ENCODE data around the gene PTGER3. TPM values are rescaled to one million over a fixed set of nuclear protein-coding genes. Genes with fewer than 3 reads are reported as not detected.

PTGER3 gene
- total RNA-seq, 1 donor from 2014 or later: 2.6 TPM

DNA sequence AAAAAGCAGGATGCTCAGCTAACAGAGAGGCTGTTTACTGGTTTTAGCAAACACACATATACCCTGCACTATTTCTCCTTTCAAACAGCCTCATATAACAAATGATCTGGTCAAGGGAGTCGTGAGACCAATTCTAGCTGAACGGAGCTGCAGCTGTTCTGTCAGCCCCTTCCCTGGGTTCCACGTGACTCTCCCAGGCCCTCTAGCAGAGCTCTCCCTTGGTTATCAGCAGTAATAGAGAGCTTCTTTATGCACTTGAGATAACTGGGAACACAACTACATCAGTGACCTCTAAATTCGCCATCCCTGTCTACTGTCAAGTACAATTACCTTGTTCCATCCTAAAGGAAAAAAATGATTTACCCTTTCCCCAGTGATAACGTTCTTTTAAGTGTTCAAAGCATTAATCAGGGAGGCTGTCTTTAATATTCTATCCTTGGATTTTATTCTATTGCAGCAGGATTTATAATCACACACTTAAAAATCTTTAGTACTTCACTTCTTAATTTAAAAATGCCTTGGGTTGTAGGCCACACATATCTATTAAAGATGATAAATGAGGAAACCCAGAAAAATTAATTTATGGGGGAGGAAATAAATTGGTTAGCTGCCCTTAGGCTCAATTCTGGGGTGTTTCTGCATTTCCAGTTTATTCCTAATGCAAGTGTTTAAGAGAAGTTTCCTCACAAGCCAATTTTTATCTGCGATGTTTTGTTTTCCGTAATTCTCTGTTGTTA lies 28.2 kb downstream of the PTGER3 start:
- Histone ChIP-seq H3K9me3 (ENCODE audit: control insufficient read depth in 3 of 3, low read length in 3 of 3) (no peaks in the 10 kb centered on the region), H3K27me3 (ENCODE audit: control insufficient read depth in 3 of 3, insufficient read depth in 3 of 3, low read length in 3 of 3) (no peaks in the 10 kb centered on the region), H3K36me3 (ENCODE audit: control insufficient read depth in 3 of 3, insufficient read depth in 3 of 3, low read length in 3 of 3) (no peaks in the 10 kb centered on the region), H3K27ac (ENCODE audit: low read depth, low read length) (no peak overlapping the region), H3K4me1 (ENCODE audit: control insufficient read depth in 3 of 3, insufficient read depth in 3 of 3, low read length in 3 of 3) (no peaks in the 10 kb centered on the region), H3K4me3 (ENCODE audit: low read length in 3 of 3) (no peak overlapping the region), H3K9ac (ENCODE audit: low read depth in 1 of 3, low read length in 3 of 3) (no peak overlapping the region)

DNA sequence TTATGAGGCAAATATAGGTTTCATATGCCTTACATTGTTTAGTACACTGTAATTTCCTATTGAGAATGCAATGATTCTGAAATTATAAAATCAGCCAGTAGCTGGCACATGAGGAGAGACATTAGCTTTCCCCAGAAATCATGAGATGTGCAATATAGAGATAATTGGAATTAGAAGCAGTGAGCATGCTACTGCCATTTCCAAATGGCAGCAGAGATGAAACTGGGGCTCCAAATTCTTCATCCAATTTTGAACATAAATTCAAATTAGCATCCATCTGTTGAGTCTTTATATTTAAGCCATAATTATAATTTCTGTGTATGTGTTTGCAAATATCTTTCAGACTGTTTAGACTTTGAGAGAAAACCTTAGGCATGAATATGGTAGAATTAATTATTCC lies 28.8 kb downstream of the PTGER3 start:
- no peak overlapping the region for H3K27ac ChIP-seq (ENCODE audit: low read depth, low read length)
- H3K4me3 ChIP-seq (ENCODE audit: low read length in 3 of 3): no peak overlapping the region
- no peaks in the 10 kb centered on the region for H3K27me3 ChIP-seq (ENCODE audit: control insufficient read depth in 3 of 3, insufficient read depth in 3 of 3, low read length in 3 of 3)
- no peaks in the 10 kb centered on the region for H3K9me3 ChIP-seq (ENCODE audit: control insufficient read depth in 3 of 3, low read length in 3 of 3)
- no peak overlapping the region for H3K9ac ChIP-seq (ENCODE audit: low read depth in 1 of 3, low read length in 3 of 3)
- H3K36me3 ChIP-seq (ENCODE audit: control insufficient read depth in 3 of 3, insufficient read depth in 3 of 3, low read length in 3 of 3): no peaks in the 10 kb centered on the region
- no peaks in the 10 kb centered on the region for H3K4me1 ChIP-seq (ENCODE audit: control insufficient read depth in 3 of 3, insufficient read depth in 3 of 3, low read length in 3 of 3)

DNA sequence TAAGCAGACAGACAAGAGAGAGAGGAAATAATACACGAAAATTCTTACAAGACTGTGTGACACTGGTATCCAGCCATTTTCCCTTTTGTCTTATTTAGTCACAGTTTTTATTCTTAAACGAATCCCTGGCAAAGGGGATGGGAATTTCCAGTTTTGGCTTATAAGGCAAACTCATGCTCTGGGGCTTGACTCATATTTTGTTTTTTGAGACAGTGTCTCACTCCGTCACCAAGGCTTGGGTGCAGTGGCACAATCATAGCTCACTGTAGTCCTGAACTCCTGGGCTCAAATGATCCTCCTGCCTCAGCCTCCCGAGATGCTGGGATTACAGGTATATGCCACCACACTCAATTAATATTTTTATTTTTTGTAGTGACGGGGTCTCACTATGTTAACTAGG lies 31.9 kb downstream of the PTGER3 start:
- no peaks in the 10 kb centered on the region for H3K9me3 ChIP-seq (ENCODE audit: control insufficient read depth in 3 of 3, low read length in 3 of 3)
- no peak overlapping the region for H3K27ac ChIP-seq (ENCODE audit: low read depth, low read length)
- H3K4me1 ChIP-seq (ENCODE audit: control insufficient read depth in 3 of 3, insufficient read depth in 3 of 3, low read length in 3 of 3): no peaks in the 10 kb centered on the region
- no peak overlapping the region for H3K9ac ChIP-seq (ENCODE audit: low read depth in 1 of 3, low read length in 3 of 3)
- no peaks in the 10 kb centered on the region for H3K27me3 ChIP-seq (ENCODE audit: control insufficient read depth in 3 of 3, insufficient read depth in 3 of 3, low read length in 3 of 3)
- no peak overlapping the region for H3K4me3 ChIP-seq (ENCODE audit: low read length in 3 of 3)
- H3K36me3 ChIP-seq (ENCODE audit: control insufficient read depth in 3 of 3, insufficient read depth in 3 of 3, low read length in 3 of 3): no peaks in the 10 kb centered on the region

DNA sequence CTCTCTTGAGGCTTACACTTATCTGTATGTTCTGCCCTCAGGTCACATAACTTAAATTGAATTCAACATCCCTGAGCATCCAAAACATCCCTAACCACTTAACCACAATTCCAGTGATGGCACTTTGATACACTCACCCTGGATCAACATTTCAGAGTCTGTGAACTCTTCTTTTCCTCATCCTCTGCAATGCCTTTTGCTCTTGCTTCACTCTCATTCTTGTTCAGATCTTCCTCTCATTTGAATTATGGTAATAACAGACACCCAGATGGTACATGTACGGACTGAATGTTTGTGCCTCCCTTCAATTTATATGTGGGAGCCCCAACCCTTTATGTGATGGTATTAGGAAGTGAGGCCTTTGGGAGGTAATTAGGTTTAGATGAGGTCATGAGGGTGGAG lies 33.4 kb downstream of the PTGER3 start:
- H3K9me3 ChIP-seq (ENCODE audit: control insufficient read depth in 3 of 3, low read length in 3 of 3): no peaks in the 10 kb centered on the region
- H3K4me3 ChIP-seq (ENCODE audit: low read length in 3 of 3): no peak overlapping the region
- H3K9ac ChIP-seq (ENCODE audit: low read depth in 1 of 3, low read length in 3 of 3): no peak overlapping the region
- H3K27me3 ChIP-seq (ENCODE audit: control insufficient read depth in 3 of 3, insufficient read depth in 3 of 3, low read length in 3 of 3): no peaks in the 10 kb centered on the region
- no peak overlapping the region for H3K27ac ChIP-seq (ENCODE audit: low read depth, low read length)
- no peaks in the 10 kb centered on the region for H3K36me3 ChIP-seq (ENCODE audit: control insufficient read depth in 3 of 3, insufficient read depth in 3 of 3, low read length in 3 of 3)
- H3K4me1 ChIP-seq (ENCODE audit: control insufficient read depth in 3 of 3, insufficient read depth in 3 of 3, low read length in 3 of 3): no peaks in the 10 kb centered on the region

DNA sequence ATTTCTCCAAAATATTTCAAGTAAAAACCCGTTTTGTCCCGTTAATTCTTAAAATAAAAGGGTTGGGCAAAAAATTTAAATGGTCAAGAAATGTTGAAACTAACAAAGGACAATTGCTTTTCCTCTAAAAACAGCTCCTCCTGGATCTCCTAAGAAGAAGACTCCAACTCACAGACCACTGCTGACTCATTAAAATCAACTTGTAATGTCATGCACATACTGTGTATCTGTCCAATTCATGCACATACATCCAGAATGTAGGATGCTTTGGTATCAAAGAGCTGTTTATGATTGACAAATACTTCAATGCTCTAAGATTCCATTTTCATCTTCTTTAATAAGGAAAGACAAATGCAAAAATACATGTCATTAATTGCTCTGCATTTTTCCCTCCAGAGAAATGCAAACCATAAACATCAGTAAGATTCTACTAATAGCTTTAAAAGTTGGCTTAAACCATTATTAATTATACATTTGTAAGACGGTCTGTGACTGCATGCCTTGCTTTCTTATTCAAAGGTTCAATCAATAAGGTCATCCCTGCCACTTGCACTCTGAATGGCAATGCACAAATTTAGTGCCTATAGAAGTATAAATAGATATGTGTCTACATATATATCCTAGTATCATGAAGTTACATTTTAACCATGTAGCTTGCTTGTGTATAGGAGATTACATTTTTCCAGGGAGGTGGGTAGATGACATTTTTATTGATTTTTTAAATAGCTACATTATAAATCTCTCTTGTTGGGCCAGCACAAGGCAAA lies 44.7 kb downstream of the PTGER3 start:
- H3K9ac ChIP-seq (ENCODE audit: low read depth in 1 of 3, low read length in 3 of 3): no peak overlapping the region
- no peak overlapping the region for H3K27ac ChIP-seq (ENCODE audit: low read depth, low read length)
- H3K36me3 ChIP-seq (ENCODE audit: control insufficient read depth in 3 of 3, insufficient read depth in 3 of 3, low read length in 3 of 3): no peaks in the 10 kb centered on the region
- H3K27me3 ChIP-seq (ENCODE audit: control insufficient read depth in 3 of 3, insufficient read depth in 3 of 3, low read length in 3 of 3): no peaks in the 10 kb centered on the region
- no peaks in the 10 kb centered on the region for H3K4me1 ChIP-seq (ENCODE audit: control insufficient read depth in 3 of 3, insufficient read depth in 3 of 3, low read length in 3 of 3)
- H3K9me3 ChIP-seq (ENCODE audit: control insufficient read depth in 3 of 3, low read length in 3 of 3): no peaks in the 10 kb centered on the region
- no peak overlapping the region for H3K4me3 ChIP-seq (ENCODE audit: low read length in 3 of 3)

DNA sequence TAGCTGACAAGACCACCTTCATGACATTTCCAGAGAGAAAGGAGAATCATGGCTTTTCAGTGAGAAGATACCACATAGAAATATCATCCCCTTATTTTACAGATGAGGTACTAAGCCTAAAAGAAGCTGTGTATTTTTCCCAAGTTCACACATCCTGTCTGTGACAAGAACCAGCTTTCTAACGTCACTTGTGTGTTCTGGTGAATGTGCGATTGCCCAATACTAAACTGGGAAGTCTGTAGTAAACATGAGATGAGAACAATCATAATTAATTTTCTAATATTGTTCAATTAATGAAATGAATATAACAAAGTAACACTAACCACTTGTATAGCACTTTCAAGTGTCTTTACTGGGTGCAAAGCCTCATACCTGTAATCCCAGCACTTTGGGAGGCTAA lies 46.0 kb downstream of the PTGER3 start:
- Histone ChIP-seq H3K9ac (ENCODE audit: low read depth in 1 of 3, low read length in 3 of 3) (no peak overlapping the region), H3K9me3 (ENCODE audit: control insufficient read depth in 3 of 3, low read length in 3 of 3) (no peaks in the 10 kb centered on the region), H3K36me3 (ENCODE audit: control insufficient read depth in 3 of 3, insufficient read depth in 3 of 3, low read length in 3 of 3) (no peaks in the 10 kb centered on the region), H3K27ac (ENCODE audit: low read depth, low read length) (no peak overlapping the region), H3K27me3 (ENCODE audit: control insufficient read depth in 3 of 3, insufficient read depth in 3 of 3, low read length in 3 of 3) (no peaks in the 10 kb centered on the region), H3K4me1 (ENCODE audit: control insufficient read depth in 3 of 3, insufficient read depth in 3 of 3, low read length in 3 of 3) (no peaks in the 10 kb centered on the region), H3K4me3 (ENCODE audit: low read length in 3 of 3) (no peak overlapping the region)

DNA sequence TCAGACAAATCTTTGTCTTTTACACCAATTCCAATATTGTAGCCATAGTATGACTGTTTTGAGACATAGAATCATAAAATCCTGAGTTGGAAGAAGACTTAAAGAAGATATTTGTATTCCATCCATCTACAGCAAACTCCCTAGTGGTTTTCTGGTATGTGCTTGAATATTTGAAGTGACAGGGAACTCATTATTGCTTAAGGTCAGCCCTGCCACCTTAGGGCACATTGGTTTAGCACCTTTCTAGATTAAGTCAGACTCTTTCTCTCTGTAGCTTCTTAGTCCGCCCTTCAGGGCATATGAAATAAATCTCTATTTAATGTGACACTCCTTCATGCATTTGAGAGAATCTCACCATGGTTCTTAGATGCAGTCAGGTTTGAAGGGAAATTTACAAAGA lies 49.8 kb downstream of the PTGER3 start:
- H3K4me1 ChIP-seq (ENCODE audit: control insufficient read depth in 3 of 3, insufficient read depth in 3 of 3, low read length in 3 of 3): no peaks in the 10 kb centered on the region
- no peaks in the 10 kb centered on the region for H3K36me3 ChIP-seq (ENCODE audit: control insufficient read depth in 3 of 3, insufficient read depth in 3 of 3, low read length in 3 of 3)
- H3K4me3 ChIP-seq (ENCODE audit: low read length in 3 of 3): no peak overlapping the region
- no peaks in the 10 kb centered on the region for H3K9me3 ChIP-seq (ENCODE audit: control insufficient read depth in 3 of 3, low read length in 3 of 3)
- H3K27me3 ChIP-seq (ENCODE audit: control insufficient read depth in 3 of 3, insufficient read depth in 3 of 3, low read length in 3 of 3): no peaks in the 10 kb centered on the region
- no peak overlapping the region for H3K27ac ChIP-seq (ENCODE audit: low read depth, low read length)
- no peak overlapping the region for H3K9ac ChIP-seq (ENCODE audit: low read depth in 1 of 3, low read length in 3 of 3)

DNA sequence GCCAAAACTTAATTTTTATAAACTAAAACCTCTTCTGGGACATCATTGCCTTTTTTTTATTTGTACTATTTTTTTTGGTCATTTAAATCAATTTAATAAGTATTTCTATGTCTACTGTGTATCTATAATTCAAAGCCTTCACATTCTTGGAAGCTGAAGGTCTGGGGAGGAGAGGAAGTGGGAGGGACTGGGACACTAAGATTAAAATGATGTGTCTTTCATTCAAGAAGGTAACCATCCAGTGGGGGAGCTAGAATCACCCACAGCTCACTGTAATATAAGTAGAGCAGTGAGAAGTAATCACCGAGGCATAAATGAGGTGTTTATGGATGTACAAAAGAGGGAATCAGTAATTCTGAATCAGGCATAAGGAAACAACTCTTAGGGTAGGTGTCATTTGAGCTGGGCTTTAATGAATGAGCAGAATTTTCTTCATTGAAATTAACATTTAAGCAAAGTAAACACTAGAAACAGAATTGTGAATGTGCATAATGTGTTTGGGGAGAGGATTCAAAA lies 52.8 kb downstream of the PTGER3 start:
- Histone ChIP-seq H3K9me3 (ENCODE audit: control insufficient read depth in 3 of 3, low read length in 3 of 3) (no peaks in the 10 kb centered on the region), H3K4me3 (ENCODE audit: low read length in 3 of 3) (no peak overlapping the region), H3K4me1 (ENCODE audit: control insufficient read depth in 3 of 3, insufficient read depth in 3 of 3, low read length in 3 of 3) (no peaks in the 10 kb centered on the region), H3K27me3 (ENCODE audit: control insufficient read depth in 3 of 3, insufficient read depth in 3 of 3, low read length in 3 of 3) (no peaks in the 10 kb centered on the region), H3K9ac (ENCODE audit: low read depth in 1 of 3, low read length in 3 of 3) (no peak overlapping the region), H3K27ac (ENCODE audit: low read depth, low read length) (no peak overlapping the region), H3K36me3 (ENCODE audit: control insufficient read depth in 3 of 3, insufficient read depth in 3 of 3, low read length in 3 of 3) (no peaks in the 10 kb centered on the region)

DNA sequence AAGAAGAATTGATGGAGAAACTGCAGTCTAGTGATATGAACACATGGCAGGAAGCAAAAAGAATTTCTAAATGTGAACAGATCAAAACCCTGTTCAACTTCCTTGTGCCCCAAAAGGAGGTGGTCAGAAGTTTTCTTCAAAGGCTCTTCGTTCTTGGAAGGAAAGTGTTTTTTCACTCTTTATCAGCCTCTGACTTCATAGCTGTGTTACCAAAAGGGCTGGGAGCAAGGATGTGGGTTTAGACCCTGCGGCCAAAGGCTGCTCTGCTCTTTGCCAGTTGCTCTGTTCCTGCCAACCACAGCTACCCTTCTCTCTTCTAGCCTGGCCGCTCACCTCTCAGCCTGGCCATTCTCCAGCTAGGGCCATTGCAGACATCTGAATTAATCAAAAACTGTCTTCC lies 53.8 kb downstream of the PTGER3 start:
- H3K9ac ChIP-seq (ENCODE audit: low read depth in 1 of 3, low read length in 3 of 3): no peak overlapping the region
- H3K4me1 ChIP-seq (ENCODE audit: control insufficient read depth in 3 of 3, insufficient read depth in 3 of 3, low read length in 3 of 3): no peaks in the 10 kb centered on the region
- no peaks in the 10 kb centered on the region for H3K36me3 ChIP-seq (ENCODE audit: control insufficient read depth in 3 of 3, insufficient read depth in 3 of 3, low read length in 3 of 3)
- no peaks in the 10 kb centered on the region for H3K27me3 ChIP-seq (ENCODE audit: control insufficient read depth in 3 of 3, insufficient read depth in 3 of 3, low read length in 3 of 3)
- H3K9me3 ChIP-seq (ENCODE audit: control insufficient read depth in 3 of 3, low read length in 3 of 3): no peaks in the 10 kb centered on the region
- H3K4me3 ChIP-seq (ENCODE audit: low read length in 3 of 3): no peak overlapping the region
- H3K27ac ChIP-seq (ENCODE audit: low read depth, low read length): no peak overlapping the region

DNA sequence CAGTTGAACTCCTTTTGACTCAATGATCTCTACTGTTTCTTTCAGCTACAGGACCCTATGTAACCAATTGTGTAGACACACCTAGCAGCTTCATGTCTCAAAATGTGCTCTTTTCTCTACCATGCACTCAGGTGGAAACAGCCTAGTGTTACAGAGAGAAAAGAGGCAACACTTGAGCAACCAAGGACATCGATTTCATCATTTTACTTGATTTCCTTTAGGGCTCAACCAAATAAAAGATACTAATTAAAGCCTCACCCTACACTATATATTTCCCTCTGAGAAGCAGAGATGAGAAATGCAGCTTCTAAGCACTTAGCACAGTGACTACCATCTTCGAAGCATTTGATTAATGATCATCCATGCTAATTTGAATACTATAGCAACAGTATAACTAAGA lies 55.1 kb downstream of the PTGER3 start:
- no peaks in the 10 kb centered on the region for H3K4me1 ChIP-seq (ENCODE audit: control insufficient read depth in 3 of 3, insufficient read depth in 3 of 3, low read length in 3 of 3)
- no peaks in the 10 kb centered on the region for H3K36me3 ChIP-seq (ENCODE audit: control insufficient read depth in 3 of 3, insufficient read depth in 3 of 3, low read length in 3 of 3)
- H3K27me3 ChIP-seq (ENCODE audit: control insufficient read depth in 3 of 3, insufficient read depth in 3 of 3, low read length in 3 of 3): no peaks in the 10 kb centered on the region
- no peaks in the 10 kb centered on the region for H3K9me3 ChIP-seq (ENCODE audit: control insufficient read depth in 3 of 3, low read length in 3 of 3)
- no peak overlapping the region for H3K9ac ChIP-seq (ENCODE audit: low read depth in 1 of 3, low read length in 3 of 3)
- H3K27ac ChIP-seq (ENCODE audit: low read depth, low read length): no peak overlapping the region
- no peak overlapping the region for H3K4me3 ChIP-seq (ENCODE audit: low read length in 3 of 3)

All from skeletal muscle tissue (tissue), 4 donors.